ENCODE measurements around the gene KCNK13. TPM values are rescaled to one million over a fixed set of nuclear protein-coding genes. Genes with fewer than 3 reads are reported as not detected.
"Not testable (repeated sequence)": the region's sequence is repeated elsewhere in the genome, so short reads cannot be mapped to it uniquely, and the experiment has no call there.

Gene KCNK13
- polyA plus RNA-seq, 3 donors = 0.13 to 0.33 (median 0.15) TPM

GRCh38 chr14:90191154-90191553 is 129.4 kb downstream of the KCNK13 start:
- no peak for DNase-seq

GRCh38 chr14:90191585-90191984 is 129.8 kb downstream of the KCNK13 start:
- no peak for DNase-seq

DNA sequence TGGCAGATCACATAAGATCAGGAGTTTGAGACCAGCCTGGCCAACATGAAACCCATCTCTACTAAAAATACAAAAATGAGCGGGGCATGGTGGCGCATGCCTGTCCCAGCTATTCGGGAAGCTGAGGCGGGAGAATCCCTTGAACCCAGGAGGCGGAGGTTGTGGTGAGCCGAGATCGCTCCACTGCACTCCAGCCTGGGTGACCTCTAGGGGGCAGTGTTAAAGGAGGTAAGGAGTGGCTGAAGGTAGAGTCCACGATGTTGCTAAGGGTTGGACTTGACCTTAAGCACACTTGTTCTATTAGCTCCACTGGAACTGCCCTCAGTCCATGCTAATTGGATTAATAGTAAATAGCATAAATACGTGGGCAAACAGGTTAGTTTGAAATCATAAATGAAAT is 132.1 kb downstream of the KCNK13 start:
- DNase-seq = no peak

DNA sequence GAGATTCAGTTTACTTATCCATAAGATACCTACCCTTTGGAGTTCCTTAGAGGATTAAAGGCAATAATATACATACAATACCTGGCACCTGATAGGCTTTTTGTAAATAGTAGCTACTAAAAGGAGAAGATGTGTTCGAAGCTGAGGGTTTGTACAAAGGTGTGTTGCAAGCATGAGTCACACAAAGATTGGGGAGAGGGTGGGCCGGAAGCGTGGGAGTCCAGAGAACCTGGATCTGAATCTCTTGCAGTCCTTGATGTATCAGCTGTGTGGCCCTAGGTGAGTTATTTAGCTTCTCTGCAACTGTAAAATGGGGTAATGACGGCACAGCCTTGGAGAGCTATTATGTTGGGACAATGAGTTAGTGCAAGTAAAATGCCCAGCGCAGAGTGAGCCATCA is 132.9 kb downstream of the KCNK13 start:
- DNase-seq = no peak

DNA sequence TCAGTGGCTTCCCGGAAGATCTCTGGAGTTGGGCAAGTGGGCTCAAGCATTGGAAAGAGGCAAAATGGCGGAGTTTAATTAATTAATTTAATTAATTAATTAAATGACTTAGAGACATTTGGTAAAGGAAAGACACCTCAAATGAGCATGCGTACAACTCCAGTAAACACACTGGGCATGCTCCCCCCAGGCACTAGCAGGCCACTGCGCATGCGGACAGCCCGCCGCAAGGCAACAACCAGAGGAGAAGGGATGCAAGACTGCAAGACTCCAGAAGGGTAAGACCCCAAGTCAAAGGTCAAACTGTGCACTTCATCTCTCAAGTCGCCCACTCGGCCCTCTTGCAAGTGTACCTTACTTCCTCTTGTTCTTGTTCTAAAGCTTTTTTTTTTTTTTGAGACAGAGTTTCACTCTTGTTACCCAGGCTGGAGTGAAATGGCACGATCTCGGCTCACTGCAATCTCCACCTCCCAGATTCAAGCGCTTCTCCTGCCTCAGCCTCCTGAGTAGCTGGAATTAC is 136.8 kb downstream of the KCNK13 start:
- DNase-seq = no peak

DNA sequence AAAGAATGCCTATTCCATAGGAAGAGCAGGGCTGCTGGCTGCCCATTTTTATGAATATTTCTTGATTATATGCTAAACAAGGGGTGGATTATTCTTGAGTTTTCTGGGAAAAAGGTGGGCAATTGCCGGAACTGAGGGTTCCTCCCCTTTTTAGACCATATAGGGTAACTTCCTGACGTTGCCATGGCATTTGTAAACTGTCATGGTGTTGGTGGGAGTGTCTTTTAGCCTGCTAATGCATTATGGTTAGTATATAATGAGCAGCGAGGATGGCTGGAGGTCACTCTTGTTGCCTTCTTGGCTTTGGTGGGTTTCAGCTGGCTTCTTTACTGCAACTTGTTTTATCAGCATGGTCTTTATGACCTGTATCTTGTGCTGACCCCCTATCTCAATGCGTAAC is 138.8 kb downstream of the KCNK13 start:
- not testable (repeated sequence) for DNase-seq

DNA sequence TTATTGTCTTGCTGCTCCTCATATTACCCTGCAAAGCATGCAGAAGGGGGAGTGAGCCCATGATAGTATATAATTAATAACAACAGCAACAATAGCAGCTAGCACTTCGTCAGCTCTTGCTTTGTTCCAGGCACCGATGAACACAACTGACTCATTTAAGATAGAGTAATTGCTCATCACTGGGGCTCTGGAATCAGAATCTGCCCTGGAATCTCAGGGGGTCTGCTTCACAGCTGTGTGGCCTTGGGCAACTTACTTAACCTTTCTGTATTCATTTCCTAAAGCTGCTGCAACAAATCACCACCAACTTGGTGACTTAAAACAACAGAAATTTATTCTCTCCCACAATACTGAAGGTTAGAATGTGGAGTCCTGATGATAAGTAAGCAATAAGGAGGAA is 139.6 kb downstream of the KCNK13 start:
- no peak for DNase-seq

DNA sequence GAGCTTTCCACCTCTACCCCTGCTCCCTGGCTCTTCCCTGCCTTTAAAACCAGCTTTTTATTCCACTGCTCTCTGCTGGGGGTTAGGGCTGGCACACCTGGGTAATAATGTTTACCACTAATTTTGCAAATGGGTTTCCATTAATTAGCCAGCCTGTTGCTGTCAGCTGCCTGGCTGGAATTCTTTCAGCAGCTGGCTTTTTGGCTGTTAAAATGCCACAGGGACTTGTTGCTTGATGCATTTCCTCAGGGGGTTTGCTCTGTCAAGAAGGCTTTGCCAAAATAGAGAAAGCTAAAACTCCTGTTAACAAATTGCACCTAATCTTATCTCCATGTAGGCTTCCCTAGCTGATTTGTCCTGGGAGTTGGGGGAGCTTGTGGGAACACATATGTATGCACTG is 142.7 kb downstream of the KCNK13 start:
- no peak for DNase-seq

- no peak for DNase-seq
Observed at GRCh38 chr14:90213099-90213748, 151.4 kb downstream of the KCNK13 start.

- no peak for DNase-seq
Observed at GRCh38 chr14:90228478-90228877, 166.7 kb downstream of the KCNK13 start.

DNA sequence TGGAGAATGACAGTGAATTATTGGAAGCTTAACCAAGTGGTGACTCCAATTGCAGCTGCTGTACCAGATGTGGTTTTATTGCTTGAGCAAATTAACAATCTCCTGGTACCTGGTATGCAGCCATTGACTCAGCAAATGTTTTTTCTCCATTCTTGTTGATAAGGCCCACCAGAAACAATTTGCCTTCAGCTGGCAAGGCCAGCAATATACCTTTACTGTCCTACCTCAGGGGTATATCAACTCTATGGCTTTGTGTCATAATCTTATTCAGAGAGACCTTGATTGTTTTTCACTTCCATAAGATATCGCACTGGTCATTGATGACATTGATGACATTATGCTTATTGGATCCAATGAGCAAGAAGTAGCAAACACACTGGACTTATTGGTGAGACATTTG is 168.1 kb downstream of the KCNK13 start:
- DNase-seq = not testable (repeated sequence)

Other genes with a start within 250 kb of the KCNK13 start
- gene EFCAB11, start 107.3 kb upstream of the KCNK13 start, polyA plus RNA-seq (ENCODE audit: insufficient read length in 3 of 3) = 10 to 100 TPM; 14.7 to 20.2 (median 16.2) TPM
- gene TDP1, start 106.1 kb upstream of the KCNK13 start, polyA plus RNA-seq (ENCODE audit: insufficient read length in 3 of 3) = 10 to 100 TPM; 24.2 to 30.7 (median 25.4) TPM
- 100 to 1,000 TPM; 110 to 142 (median 137) TPM for gene PSMC1, start 194.6 kb downstream of the KCNK13 start, polyA plus RNA-seq (ENCODE audit: insufficient read length in 3 of 3)